GM12864 (cell line): ENCODE measurements around the gene MGAT5.

ENCODE experiments used
- DNase-seq: peaks from one replicate; pipeline ENCODE4 v3.0.0-alpha.2; 2011; ENCODE audit warnings: low read depth
- H3K4me3 ChIP-seq: 2 replicates; pipeline ENCODE4 v1.5.1; 2011; ENCODE audit warnings: mild to moderate bottlenecking, low read depth, low read length, control low read depth
- TF ChIP-seq, protein P1 (sequence below): IDR thresholded peaks from 2 replicates; pipeline ENCODE4 v1.5.1; 2011; ENCODE audit warnings: low read depth, mild to moderate bottlenecking, moderate library complexity, low read length, control low read depth, inconsistent platforms; ENCODE audit errors: missing control alignments

MGAT5 gene

GRCh38 chr2:134310107-134311079 lies 56.5 kb downstream of the MGAT5 start:
- TF ChIP-seq, protein P1, sequence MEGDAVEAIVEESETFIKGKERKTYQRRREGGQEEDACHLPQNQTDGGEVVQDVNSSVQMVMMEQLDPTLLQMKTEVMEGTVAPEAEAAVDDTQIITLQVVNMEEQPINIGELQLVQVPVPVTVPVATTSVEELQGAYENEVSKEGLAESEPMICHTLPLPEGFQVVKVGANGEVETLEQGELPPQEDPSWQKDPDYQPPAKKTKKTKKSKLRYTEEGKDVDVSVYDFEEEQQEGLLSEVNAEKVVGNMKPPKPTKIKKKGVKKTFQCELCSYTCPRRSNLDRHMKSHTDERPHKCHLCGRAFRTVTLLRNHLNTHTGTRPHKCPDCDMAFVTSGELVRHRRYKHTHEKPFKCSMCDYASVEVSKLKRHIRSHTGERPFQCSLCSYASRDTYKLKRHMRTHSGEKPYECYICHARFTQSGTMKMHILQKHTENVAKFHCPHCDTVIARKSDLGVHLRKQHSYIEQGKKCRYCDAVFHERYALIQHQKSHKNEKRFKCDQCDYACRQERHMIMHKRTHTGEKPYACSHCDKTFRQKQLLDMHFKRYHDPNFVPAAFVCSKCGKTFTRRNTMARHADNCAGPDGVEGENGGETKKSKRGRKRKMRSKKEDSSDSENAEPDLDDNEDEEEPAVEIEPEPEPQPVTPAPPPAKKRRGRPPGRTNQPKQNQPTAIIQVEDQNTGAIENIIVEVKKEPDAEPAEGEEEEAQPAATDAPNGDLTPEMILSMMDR, result no peak
- DNase-seq, result no peak
- no peak overlapping the region for H3K4me3 ChIP-seq

DNA sequence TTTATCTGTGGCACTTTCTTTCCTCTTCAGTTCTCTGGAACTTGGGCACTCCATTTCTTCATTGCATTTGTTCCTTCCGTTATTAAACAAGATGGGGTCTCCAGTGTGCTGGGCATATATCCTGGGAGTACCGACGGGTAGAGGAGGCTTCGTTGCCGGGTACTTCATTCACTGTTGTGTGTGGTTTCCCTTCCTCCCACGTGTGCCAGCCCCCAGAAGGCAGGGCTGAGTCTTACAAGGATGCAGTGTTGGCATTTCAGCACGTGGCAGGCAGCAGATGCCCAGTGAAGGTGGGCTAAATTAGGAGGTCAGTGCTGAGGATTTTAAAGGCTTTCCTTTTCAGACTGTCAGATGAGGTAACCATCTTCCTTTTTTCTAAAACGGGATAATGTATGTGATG lies 58.6 kb downstream of the MGAT5 start:
- DNase-seq, result no peak
- TF ChIP-seq, protein P1, result no peak
- H3K4me3 ChIP-seq, result no peak overlapping the region

DNA sequence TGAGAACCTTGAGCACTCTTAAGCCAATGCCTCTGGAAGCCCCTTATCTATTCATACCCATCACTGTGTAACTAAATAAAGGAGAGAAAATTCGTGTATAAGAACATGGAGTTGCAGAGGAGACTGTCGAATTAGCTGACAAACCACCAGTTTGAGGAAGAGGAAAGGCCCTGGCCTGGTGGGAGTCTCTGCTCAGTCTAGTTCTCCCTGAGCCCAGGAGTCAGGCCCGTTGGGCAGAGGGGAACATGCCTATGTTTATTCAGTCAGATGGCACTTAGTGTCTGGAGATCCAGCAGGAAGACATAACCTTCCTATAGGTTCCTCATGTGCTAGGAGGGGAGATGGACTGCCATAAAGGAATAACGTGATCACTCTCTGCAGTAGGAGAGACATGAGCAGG lies 60.3 kb downstream of the MGAT5 start:
- DNase-seq, result no peak
- no peak overlapping the region for H3K4me3 ChIP-seq
- TF ChIP-seq, protein P1, result no peak

DNA sequence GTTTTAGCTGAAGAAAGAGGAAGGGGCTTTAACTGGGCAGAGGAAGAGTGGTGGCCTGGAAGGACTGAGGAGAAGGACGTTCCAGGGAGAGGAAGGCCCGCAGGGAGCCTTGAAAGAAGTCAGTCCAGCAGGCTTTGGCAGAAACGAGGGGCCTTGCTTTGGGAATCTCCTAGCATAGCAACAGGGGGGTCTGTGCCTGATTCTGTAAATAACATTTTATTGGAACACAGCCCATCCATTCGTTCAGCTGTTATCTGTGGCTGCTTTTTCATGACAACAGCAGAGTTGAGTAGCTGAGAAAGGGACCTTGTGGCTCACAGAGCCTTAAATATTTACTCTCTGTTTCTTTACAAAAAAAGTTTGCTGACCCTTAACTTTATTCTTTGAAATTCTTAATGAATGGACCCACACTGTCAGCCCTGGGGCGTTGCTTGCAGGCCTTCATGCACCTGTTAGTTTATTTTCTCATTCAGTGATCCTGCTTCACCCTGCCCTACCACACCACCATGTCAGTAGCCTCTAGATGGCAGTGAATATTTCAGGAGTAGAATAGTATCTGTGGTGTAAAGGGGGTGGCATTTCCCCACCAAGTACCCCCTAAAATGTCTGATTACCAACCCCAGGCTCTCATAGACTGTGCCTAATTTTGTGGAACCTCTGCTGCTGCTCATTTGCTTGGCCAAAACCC lies 61.0 kb downstream of the MGAT5 start:
- no peak for DNase-seq
- TF ChIP-seq, protein P1, result no peak
- no peak overlapping the region for H3K4me3 ChIP-seq

GRCh38 chr2:134315471-134315870 lies 61.6 kb downstream of the MGAT5 start:
- TF ChIP-seq, protein P1, result no peak
- DNase-seq, result no peak
- H3K4me3 ChIP-seq, result no peak overlapping the region

GRCh38 chr2:134319596-134320254 lies 65.9 kb downstream of the MGAT5 start:
- no peak for DNase-seq
- TF ChIP-seq, protein P1, result no peak
- no peak overlapping the region for H3K4me3 ChIP-seq
